ENCODE results near the gene ARMH2.

Gene ARMH2

DNA sequence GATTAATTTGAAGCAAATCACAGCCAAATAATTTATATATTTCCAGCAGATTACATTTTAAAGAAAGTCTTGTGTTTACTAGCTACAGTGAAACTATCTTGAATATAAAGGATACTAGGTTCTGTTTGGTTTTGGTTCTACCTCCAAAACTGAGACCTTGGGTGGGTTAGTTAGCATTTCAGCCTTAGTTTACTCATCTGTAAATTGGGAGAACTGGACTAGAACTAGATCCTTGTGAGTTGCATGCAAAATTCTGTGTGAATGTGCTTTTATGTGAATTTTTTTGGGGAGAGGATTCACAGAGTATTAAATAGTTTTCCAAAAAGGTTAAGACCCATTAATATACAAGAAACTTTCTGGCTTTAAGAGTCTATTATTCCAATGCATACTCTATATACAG, 19.8 kb downstream of the ARMH2 start:
- CTCF ChIA-PET: no interaction called here
- TF ChIP-seq CTBP1 (IDR thresholded peaks at IDR 0.05; ENCODE audit: borderline replicate concordance) (no peak), ARNT (IDR thresholded peaks at IDR 0.05) (no peak), LEF1 (IDR thresholded peaks at IDR 0.05; ENCODE audit: borderline replicate concordance) (no peak), NFRKB (IDR thresholded peaks at IDR 0.05) (no peak), L3MBTL2 (conservative IDR thresholded peaks at IDR 0.05) (no peak), TARDBP (IDR thresholded peaks at IDR 0.05) (no peak), FOXA1 (IDR thresholded peaks at IDR 0.05) (no peak)
- no peak for DNase-seq (ENCODE audit: extremely low spot score)
- POLR2A ChIA-PET: no interaction called here

- POLR2A ChIA-PET: interaction anchor here (1.1 kb wide), 1 partner anchor 56 kb away, joined by 3 read pairs; no protein-coding TSS in a partner anchor
- no peak for DNase-seq (ENCODE audit: extremely low spot score)
- TF ChIP-seq CTBP1 (IDR thresholded peaks at IDR 0.05; ENCODE audit: borderline replicate concordance) (no peak), SP1 (IDR thresholded peaks at IDR 0.05) (no peak), ELF4 (IDR thresholded peaks at IDR 0.05) (no peak), HDGF (IDR thresholded peaks at IDR 0.05; ENCODE audit: borderline replicate concordance) (no peak), FOXK2 (IDR thresholded peaks at IDR 0.05) (no peak), ZNF384 (IDR thresholded peaks at IDR 0.05) (no peak), ARNT (IDR thresholded peaks at IDR 0.05) (no peak), FOXM1 (IDR thresholded peaks at IDR 0.05; ENCODE audit: borderline replicate concordance) (no peak), NFRKB (IDR thresholded peaks at IDR 0.05) (no peak), LEF1 (IDR thresholded peaks at IDR 0.05; ENCODE audit: borderline replicate concordance) (no peak), L3MBTL2 (conservative IDR thresholded peaks at IDR 0.05) (no peak), BHLHE40 (IDR thresholded peaks at IDR 0.05; ENCODE audit: borderline replicate concordance) (no peak), SUZ12 (IDR thresholded peaks at IDR 0.05) (no peak), TARDBP (IDR thresholded peaks at IDR 0.05) (no peak), FOXA1 (IDR thresholded peaks at IDR 0.05) (no peak)
- TF ChIP-seq, protein P1, sequence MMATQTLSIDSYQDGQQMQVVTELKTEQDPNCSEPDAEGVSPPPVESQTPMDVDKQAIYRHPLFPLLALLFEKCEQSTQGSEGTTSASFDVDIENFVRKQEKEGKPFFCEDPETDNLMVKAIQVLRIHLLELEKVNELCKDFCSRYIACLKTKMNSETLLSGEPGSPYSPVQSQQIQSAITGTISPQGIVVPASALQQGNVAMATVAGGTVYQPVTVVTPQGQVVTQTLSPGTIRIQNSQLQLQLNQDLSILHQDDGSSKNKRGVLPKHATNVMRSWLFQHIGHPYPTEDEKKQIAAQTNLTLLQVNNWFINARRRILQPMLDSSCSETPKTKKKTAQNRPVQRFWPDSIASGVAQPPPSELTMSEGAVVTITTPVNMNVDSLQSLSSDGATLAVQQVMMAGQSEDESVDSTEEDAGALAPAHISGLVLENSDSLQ (IDR thresholded peaks at IDR 0.05): no peak
- CTCF ChIA-PET: no interaction called here
These were observed 20.6 kb downstream of the ARMH2 start for GRCh38 chr6:24778121-24778520.

GRCh38 chr6:24777227-24777626, 21.5 kb downstream of the ARMH2 start:
- ChIA-PET CTCF (no interaction called here), POLR2A (interaction anchor here (1.1 kb wide), 1 partner anchor 55 kb away, joined by 3 read pairs; no protein-coding TSS in a partner anchor)
- DNase-seq (ENCODE audit: extremely low spot score): no peak
- TF ChIP-seq FOXK2 (IDR thresholded peaks at IDR 0.05): no peak
- no peak for TF ChIP-seq ELF4 (IDR thresholded peaks at IDR 0.05)
- TF ChIP-seq ZNF384 (IDR thresholded peaks at IDR 0.05): no peak
- TF ChIP-seq LEF1 (IDR thresholded peaks at IDR 0.05; ENCODE audit: borderline replicate concordance): no peak
- TF ChIP-seq L3MBTL2 (conservative IDR thresholded peaks at IDR 0.05): no peak
- TF ChIP-seq ARNT (IDR thresholded peaks at IDR 0.05): no peak
- no peak for TF ChIP-seq FOXA1 (IDR thresholded peaks at IDR 0.05)
- TF ChIP-seq, protein P1 (IDR thresholded peaks at IDR 0.05): no peak
- no peak for TF ChIP-seq BHLHE40 (IDR thresholded peaks at IDR 0.05; ENCODE audit: borderline replicate concordance)
- no peak for TF ChIP-seq FOXM1 (IDR thresholded peaks at IDR 0.05; ENCODE audit: borderline replicate concordance)
- TF ChIP-seq TARDBP (IDR thresholded peaks at IDR 0.05): no peak
- TF ChIP-seq NFRKB (IDR thresholded peaks at IDR 0.05): no peak
- no peak for TF ChIP-seq CTBP1 (IDR thresholded peaks at IDR 0.05; ENCODE audit: borderline replicate concordance)
- TF ChIP-seq SP1 (IDR thresholded peaks at IDR 0.05): no peak
- no peak for TF ChIP-seq HDGF (IDR thresholded peaks at IDR 0.05; ENCODE audit: borderline replicate concordance)
- no peak for TF ChIP-seq SUZ12 (IDR thresholded peaks at IDR 0.05)

GRCh38 chr6:24775520-24776058, 23.1 kb downstream of the ARMH2 start:
- CTCF ChIA-PET: no interaction called here
- TF ChIP-seq LEF1 (IDR thresholded peaks at IDR 0.05; ENCODE audit: borderline replicate concordance) (no peak), SUZ12 (IDR thresholded peaks at IDR 0.05) (no peak), FOXK2 (IDR thresholded peaks at IDR 0.05) (no peak), FOXA1 (IDR thresholded peaks at IDR 0.05) (no peak), TARDBP (IDR thresholded peaks at IDR 0.05) (no peak), CTBP1 (IDR thresholded peaks at IDR 0.05; ENCODE audit: borderline replicate concordance) (no peak), L3MBTL2 (conservative IDR thresholded peaks at IDR 0.05) (no peak), SP1 (IDR thresholded peaks at IDR 0.05) (no peak), HDGF (IDR thresholded peaks at IDR 0.05; ENCODE audit: borderline replicate concordance) (no peak), NFRKB (IDR thresholded peaks at IDR 0.05) (no peak), FOXM1 (IDR thresholded peaks at IDR 0.05; ENCODE audit: borderline replicate concordance) (no peak), ARNT (IDR thresholded peaks at IDR 0.05) (no peak)
- TF ChIP-seq, protein P1 (IDR thresholded peaks at IDR 0.05): no peak
- no peak for DNase-seq (ENCODE audit: extremely low spot score)
- POLR2A ChIA-PET: interaction anchor here (1.0 to 2.0 kb wide), 9 partner anchors 8 to 405 kb away, joined by 3 to 12 read pairs (median 4); partner anchors contain the start of genes ACOT13, C6orf62 and TDP2

- DNase-seq (ENCODE audit: extremely low spot score): peak; percentile 95
- TF ChIP-seq L3MBTL2 (conservative IDR thresholded peaks at IDR 0.05) (peak; percentile 86), HDGF (IDR thresholded peaks at IDR 0.05; ENCODE audit: borderline replicate concordance) (no peak), LEF1 (IDR thresholded peaks at IDR 0.05; ENCODE audit: borderline replicate concordance) (no peak), NFRKB (IDR thresholded peaks at IDR 0.05) (no peak), ELF4 (IDR thresholded peaks at IDR 0.05) (peak; percentile 62), SP1 (IDR thresholded peaks at IDR 0.05) (no peak)
- POLR2A ChIA-PET: interaction anchor here (0.6 to 2.0 kb wide), 11 partner anchors 9 to 406 kb away, joined by 3 to 12 read pairs (median 4); partner anchors contain the start of genes ACOT13, C6orf62 and TDP2
- CTCF ChIA-PET: no interaction called here
These were observed 23.8 kb downstream of the ARMH2 start, which contains the start of gene GMNN for GRCh38 chr6:24774696-24775519. GMNN (plus strand) TSS chr6:24774937; CDS start chr6:24777247, 2,310 bp downstream.

All from HEK293T (cell line).